GM12891 (cell line): ENCODE data around the gene MSRB1.
A peak's percentile ranks its signal among the peaks of the same experiment; 100 is the strongest.

ENCODE experiments used
- DNase-seq: peaks from one replicate; pipeline ENCODE4 v3.0.0; 2011; ENCODE audit warnings: low spot score; ENCODE audit not compliant: insufficient read length
- FAIRE-seq: peaks from 2 replicates; lab custom pipeline; 2011; peaks lifted over from hg19 to GRCh38; lab: Jason Lieb, UNC
- PAX5 ChIP-seq: IDR thresholded peaks from 2 replicates; pipeline ENCODE4 v1.6.1; 2011; ENCODE audit warnings: low read length, moderate library complexity, mild to moderate bottlenecking; ENCODE audit not compliant: insufficient read depth, severe bottlenecking
- POLR2A ChIP-seq: IDR thresholded peaks from 2 replicates; pipeline ENCODE4 v1.6.1; 2011; ENCODE audit warnings: low read depth, low read length, control low read depth
- POLR2AphosphoS5 ChIP-seq: IDR thresholded peaks from 2 replicates; pipeline ENCODE4 v1.6.1; 2011; ENCODE audit warnings: low read depth, low read length, control low read depth
- POU2F2 ChIP-seq: IDR thresholded peaks from 2 replicates; pipeline ENCODE4 v1.6.1; 2011; ENCODE audit warnings: low read depth, mild to moderate bottlenecking, control low read depth, low read length, moderate library complexity
- SPI1 ChIP-seq: IDR thresholded peaks from 2 replicates; pipeline ENCODE4 v1.6.1; 2011; ENCODE audit warnings: low read depth, low read length, control low read depth
- TAF1 ChIP-seq: IDR thresholded peaks from 2 replicates; pipeline ENCODE4 v1.6.1; 2011; ENCODE audit warnings: low read depth, low read length, control low read depth

The MSRB1 gene

GRCh38 chr16:1950047-1950446 lies 7.0 kb upstream of the MSRB1 start:
- FAIRE-seq (no peak), DNase-seq (no peak)
- TF ChIP-seq SPI1 = no peak
- TF ChIP-seq POLR2AphosphoS5 = no peak
- no peak for TF ChIP-seq POLR2A
- no peak for TF ChIP-seq PAX5
- no peak for TF ChIP-seq TAF1
- no peak for TF ChIP-seq POU2F2

- TF ChIP-seq PAX5 (no peak), POU2F2 (no peak), POLR2AphosphoS5 (no peak), SPI1 (no peak), POLR2A (no peak), TAF1 (no peak)
- no peak for FAIRE-seq
Measured at GRCh38 chr16:1949507-1949906, 6.5 kb upstream of the MSRB1 start.

GRCh38 chr16:1947369-1947670 lies 4.3 kb upstream of the MSRB1 start:
- no peak for FAIRE-seq
- DNase-seq = no peak
- TF ChIP-seq POU2F2 (no peak), TAF1 (no peak), PAX5 (no peak), POLR2AphosphoS5 (no peak), POLR2A (no peak), SPI1 (no peak)

More at GRCh38 chr16:1949507-1949906, 6.5 kb upstream of the MSRB1 start:
- no peak for DNase-seq

- FAIRE-seq = no peak
- TF ChIP-seq PAX5 = no peak
- TF ChIP-seq POLR2A = no peak
- TF ChIP-seq SPI1 = no peak
- TF ChIP-seq TAF1 = no peak
- no peak for TF ChIP-seq POLR2AphosphoS5
- no peak for TF ChIP-seq POU2F2
- DNase-seq = no peak
Measured at GRCh38 chr16:1946495-1947368, 3.7 kb upstream of the MSRB1 start.

- DNase-seq = no peak
- no peak for FAIRE-seq
Measured at GRCh38 chr16:1945559-1946391, 2.8 kb upstream of the MSRB1 start.

GRCh38 chr16:1944612-1945199 lies 1.7 kb upstream of the MSRB1 start:
- FAIRE-seq (no peak), DNase-seq (no peak)
- TF ChIP-seq SPI1 (no peak), PAX5 (no peak), POU2F2 (no peak), POLR2AphosphoS5 (no peak), TAF1 (no peak), POLR2A (no peak)

More at GRCh38 chr16:1945559-1946391, 2.8 kb upstream of the MSRB1 start:
- no peak for TF ChIP-seq TAF1
- no peak for TF ChIP-seq PAX5
- no peak for TF ChIP-seq POU2F2
- TF ChIP-seq SPI1 = no peak
- no peak for TF ChIP-seq POLR2AphosphoS5
- no peak for TF ChIP-seq POLR2A

GRCh38 chr16:1942047-1942809 lies 771 bp downstream of the MSRB1 start:
- TF ChIP-seq SPI1 (0 out of 2 replicates have a peak, but pooled peaks have one; percentile 23), POLR2AphosphoS5 (no peak)
- FAIRE-seq (peak; percentile 81), DNase-seq (no peak)

GRCh38 chr16:1941162-1942046 lies 1.6 kb downstream of the MSRB1 start:
- TF ChIP-seq POU2F2 = no peak
- TF ChIP-seq PAX5 = no peak
- no peak for TF ChIP-seq POLR2A
- TF ChIP-seq TAF1 = no peak
- TF ChIP-seq SPI1 = no peak
- TF ChIP-seq POLR2AphosphoS5 = no peak
- FAIRE-seq (no peak), DNase-seq (no peak)
